Effector memory CD8-positive, alpha-beta T cell (primary cell): ENCODE results near the gene CXCL1.

Experiments used
- ATAC-seq: fragments of 150-1000 bp; cut with Tn5 transposase; replicated peaks from 2 replicates; pipeline ENCODE4 v1.10.0; 2021; ENCODE audit warnings: mild to moderate bottlenecking, moderate library complexity
- DNase-seq, 3 experiments: peaks; one replicate each; pipeline ENCODE4 v3.0.0; 2021
- H3K27ac Mint-ChIP-seq, 2 donors: one replicate each; pipeline ENCODE4 v1.8.0; 2022; ENCODE audit warnings: mild to moderate bottlenecking in 2 of 2, mixed read lengths in 2 of 2, moderate library complexity in 2 of 2
- H3K27me3 Mint-ChIP-seq, 2 donors: one replicate each; pipeline ENCODE4 v1.8.0; 2022; ENCODE audit warnings: mixed read lengths in 2 of 2
- H3K36me3 Mint-ChIP-seq: one replicate; pipeline ENCODE4 v1.8.0; 2022; ENCODE audit warnings: mild to moderate bottlenecking, moderate library complexity, mixed read lengths; ENCODE audit not compliant: insufficient read depth
- H3K4me1 Mint-ChIP-seq, 2 donors: one replicate each; pipeline ENCODE4 v1.8.0; 2022; ENCODE audit warnings: low read depth in 2 of 2, mixed read lengths in 2 of 2
- H3K4me3 Mint-ChIP-seq, 2 donors: one replicate each; pipeline ENCODE4 v1.8.0; 2022; ENCODE audit warnings: mild to moderate bottlenecking in 2 of 2, mixed read lengths in 2 of 2, moderate library complexity in 2 of 2
- H3K9me3 Mint-ChIP-seq, 2 donors: one replicate each; pipeline ENCODE4 v1.8.0; 2022; ENCODE audit warnings: mixed read lengths in 2 of 2
- total RNA-seq, 9 experiments: gene quantifications; one replicate each; lab custom pipeline; 2026; lab: John Stamatoyannopoulos, UW

Gene CXCL1
- 0 reads per million in 9 experiments for total RNA-seq

- H3K27me3 Mint-ChIP-seq = peaks cover 11 to 20% of the 10 kb centered on the region in 2 donors
- no peaks in the 10 kb centered on the region for H3K4me1 Mint-ChIP-seq
- DNase-seq (no peak), ATAC-seq (no peak)
- no peaks in the 10 kb centered on the region for H3K36me3 Mint-ChIP-seq
- peaks cover 5 to 7% of the 10 kb centered on the region in 2 donors for H3K9me3 Mint-ChIP-seq
- no peak within 1 kb of the TSS for H3K4me3 Mint-ChIP-seq
- H3K27ac Mint-ChIP-seq = no peak within 1 kb of the TSS
These were observed at the start of gene CXCL1 for GRCh38 chr4:73869130-73870055. Gene CXCL1 (plus strand): TSS chr4:73869393. CDS start chr4:73869471, 78 bp downstream.

- Mint-ChIP-seq H3K36me3 (peaks cover 4% of the 10 kb centered on the region), H3K4me1 (no peaks in the 10 kb centered on the region), H3K27me3 (no peaks in the 10 kb centered on the region), H3K9me3 (peaks cover 2 to 18% of the 10 kb centered on the region in 2 donors), H3K4me3 (no peak overlapping the region), H3K27ac (no peak overlapping the region)
- DNase-seq (no peak), ATAC-seq (no peak)
These were observed 47.9 kb upstream of the CXCL1 start for GRCh38 chr4:73821325-73821724.

GRCh38 chr4:73822389-73822788 lies 46.8 kb upstream of the CXCL1 start:
- ATAC-seq (no peak), DNase-seq (no peak)
- H3K4me1 Mint-ChIP-seq = no peaks in the 10 kb centered on the region
- H3K27me3 Mint-ChIP-seq = no peaks in the 10 kb centered on the region
- peaks cover 2% of the 10 kb centered on the region for H3K36me3 Mint-ChIP-seq
- peaks cover 2 to 18% of the 10 kb centered on the region in 2 donors for H3K9me3 Mint-ChIP-seq
- H3K4me3 Mint-ChIP-seq = no peak overlapping the region
- no peak overlapping the region for H3K27ac Mint-ChIP-seq

- ATAC-seq (no peak), DNase-seq (no peak)
- Mint-ChIP-seq H3K36me3 (peaks cover 2% of the 10 kb centered on the region), H3K4me3 (no peak overlapping the region), H3K27ac (no peak overlapping the region), H3K9me3 (peaks cover 5 to 12% of the 10 kb centered on the region in 2 donors), H3K27me3 (no peaks in the 10 kb centered on the region), H3K4me1 (no peaks in the 10 kb centered on the region)
These were observed 46.2 kb upstream of the CXCL1 start for GRCh38 chr4:73822812-73823504.

- H3K36me3 Mint-ChIP-seq = peaks cover 2% of the 10 kb centered on the region
- no peak overlapping the region for H3K27ac Mint-ChIP-seq
- H3K9me3 Mint-ChIP-seq = peaks cover 5 to 11% of the 10 kb centered on the region in 2 donors
- H3K4me3 Mint-ChIP-seq = no peak overlapping the region
- ATAC-seq (no peak), DNase-seq (no peak)
- no peaks in the 10 kb centered on the region for H3K4me1 Mint-ChIP-seq
- H3K27me3 Mint-ChIP-seq = no peaks in the 10 kb centered on the region
These were observed 45.4 kb upstream of the CXCL1 start for GRCh38 chr4:73823760-73824159.

- Mint-ChIP-seq H3K36me3 (peaks cover 2% of the 10 kb centered on the region), H3K27me3 (no peaks in the 10 kb centered on the region), H3K4me1 (no peaks in the 10 kb centered on the region), H3K9me3 (peaks cover 0 to 8% of the 10 kb centered on the region in 2 donors), H3K27ac (no peak overlapping the region), H3K4me3 (no peak overlapping the region)
- no peak for ATAC-seq
- DNase-seq = no peak
These were observed 40.2 kb upstream of the CXCL1 start for GRCh38 chr4:73828956-73829355.

- Mint-ChIP-seq H3K4me3 (no peak overlapping the region), H3K4me1 (no peaks in the 10 kb centered on the region), H3K36me3 (peaks cover 2% of the 10 kb centered on the region), H3K27me3 (peaks cover 0 to under 1% of the 10 kb centered on the region in 2 donors), H3K9me3 (peaks cover 0 to 6% of the 10 kb centered on the region in 2 donors), H3K27ac (no peak overlapping the region)
- DNase-seq = no peak
- ATAC-seq = no peak
These were observed 37.6 kb upstream of the CXCL1 start for GRCh38 chr4:73831569-73831968.

- no peak overlapping the region for H3K4me3 Mint-ChIP-seq
- ATAC-seq (no peak), DNase-seq (no peak)
- H3K9me3 Mint-ChIP-seq = peaks cover 0 to 6% of the 10 kb centered on the region in 2 donors
- H3K36me3 Mint-ChIP-seq = no peaks in the 10 kb centered on the region
- H3K27ac Mint-ChIP-seq = no peak overlapping the region
- peaks cover 4 to 8% of the 10 kb centered on the region in 2 donors for H3K27me3 Mint-ChIP-seq
- no peaks in the 10 kb centered on the region for H3K4me1 Mint-ChIP-seq
These were observed 36.4 kb upstream of the CXCL1 start for GRCh38 chr4:73832651-73833237.

GRCh38 chr4:73836373-73837279 lies 32.6 kb upstream of the CXCL1 start, which contains the start of gene CXCL6:
Gene CXCL6 (plus strand): TSS chr4:73836678. CDS start chr4:73836751, 73 bp downstream.
- DNase-seq (no peak), ATAC-seq (no peak)
- Mint-ChIP-seq H3K36me3 (no peaks in the 10 kb centered on the region), H3K4me3 (no peak within 1 kb of the TSS), H3K4me1 (no peaks in the 10 kb centered on the region), H3K27ac (no peak within 1 kb of the TSS), H3K9me3 (peaks cover 0 to 2% of the 10 kb centered on the region in 2 donors), H3K27me3 (peaks cover 4 to 8% of the 10 kb centered on the region in 2 donors)

GRCh38 chr4:73839071-73839470 lies 30.1 kb upstream of the CXCL1 start:
- Mint-ChIP-seq H3K27me3 (peaks cover 4 to 8% of the 10 kb centered on the region in 2 donors), H3K4me3 (no peak overlapping the region), H3K27ac (no peak overlapping the region), H3K36me3 (no peaks in the 10 kb centered on the region), H3K9me3 (peaks cover 0 to 2% of the 10 kb centered on the region in 2 donors), H3K4me1 (no peaks in the 10 kb centered on the region)
- ATAC-seq (no peak), DNase-seq (no peak)

- Mint-ChIP-seq H3K4me3 (no peak overlapping the region), H3K27ac (no peak overlapping the region), H3K36me3 (no peaks in the 10 kb centered on the region), H3K4me1 (no peaks in the 10 kb centered on the region), H3K9me3 (peaks cover 0 to 3% of the 10 kb centered on the region in 2 donors), H3K27me3 (peaks cover 4 to 8% of the 10 kb centered on the region in 2 donors)
- no peak for ATAC-seq
- DNase-seq = no peak
These were observed 29.5 kb upstream of the CXCL1 start for GRCh38 chr4:73839715-73840114.

GRCh38 chr4:73841243-73841925 lies 27.8 kb upstream of the CXCL1 start:
- Mint-ChIP-seq H3K4me3 (no peak overlapping the region), H3K36me3 (no peaks in the 10 kb centered on the region), H3K4me1 (no peaks in the 10 kb centered on the region), H3K9me3 (peaks cover 0 to 5% of the 10 kb centered on the region in 2 donors), H3K27me3 (peaks cover 4 to 8% of the 10 kb centered on the region in 2 donors), H3K27ac (no peak overlapping the region)
- no peak for ATAC-seq
- DNase-seq = no peak
